COLO829 (cell line): Measurements from ENCODE around the gene NUDT1.

Experiments
- DNase-seq: peaks from one replicate; pipeline ENCODE4 v3.0.0; 2012; ENCODE audit warnings: low spot score

NUDT1 gene

DNA sequence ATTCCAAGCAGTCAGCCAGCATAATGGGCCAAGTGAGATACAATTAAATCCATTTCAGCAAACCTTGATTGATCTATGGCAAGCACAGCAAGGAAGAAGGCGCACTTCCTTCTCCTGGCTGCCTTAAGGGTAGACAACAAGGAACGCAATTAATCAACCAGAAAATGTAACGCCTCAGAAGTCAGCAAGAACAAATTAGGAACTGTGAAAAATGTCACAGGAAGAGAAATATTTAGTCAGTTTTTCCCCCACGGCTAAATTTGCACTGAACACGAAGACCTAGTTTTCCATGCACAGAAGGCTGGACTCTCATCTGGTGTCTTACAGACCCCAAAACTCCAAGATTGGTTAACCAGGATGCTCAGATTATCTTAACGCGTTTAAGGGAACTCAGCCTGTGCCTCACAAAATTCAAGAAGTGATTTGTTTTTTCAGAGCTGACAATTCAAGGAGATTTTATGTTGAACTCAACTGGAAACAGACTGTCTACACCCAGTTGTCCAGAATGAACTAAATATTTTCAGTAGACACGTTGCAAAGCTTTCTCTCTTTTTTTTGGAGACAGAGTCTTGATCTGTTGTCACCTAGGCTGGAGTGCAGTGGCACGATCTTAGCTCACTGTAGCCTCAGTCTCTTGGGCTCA, 58.0 kb downstream of the NUDT1 start:
- no peak for DNase-seq
